Fibroblast of lung (primary cell): Measurements from ENCODE around the gene CD200. TPM values are rescaled to one million over a fixed set of nuclear protein-coding genes. Genes with fewer than 3 reads are reported as not detected.
"Not testable (repeated sequence)": the region's sequence is repeated elsewhere in the genome, so short reads cannot be mapped to it uniquely, and the experiment has no call there.

Experiments used
- DNase-seq, 2 donors: peaks; one replicate each; pipeline versions ENCODE4 v3.0.0 to v3.0.0-alpha.2; 2010; ENCODE audit warnings: low read depth in 2 of 2
- H2AFZ ChIP-seq: 2 replicates; pipeline ENCODE4 v1.5.1; 2012; ENCODE audit warnings: low read length, control low read depth, inconsistent platforms
- H3K27ac ChIP-seq: 2 replicates; pipeline ENCODE4 v1.5.1; 2011; ENCODE audit warnings: low read length, control low read depth; ENCODE audit not compliant: insufficient read depth
- H3K27me3 ChIP-seq: 2 replicates; pipeline ENCODE4 v1.5.1; 2011; ENCODE audit warnings: mild to moderate bottlenecking, low read length; ENCODE audit not compliant: control insufficient read depth, insufficient read depth
- H3K36me3 ChIP-seq: 2 replicates; pipeline ENCODE4 v1.5.1; 2011; ENCODE audit warnings: low read length; ENCODE audit not compliant: control insufficient read depth, insufficient read depth
- H3K4me1 ChIP-seq: 2 replicates; pipeline ENCODE4 v1.5.1; 2011; ENCODE audit warnings: low read length; ENCODE audit not compliant: control insufficient read depth, insufficient read depth; ENCODE audit errors: extremely low read depth
- H3K4me2 ChIP-seq: 2 replicates; pipeline ENCODE4 v1.5.1; 2011; ENCODE audit warnings: low read length, control low read depth; ENCODE audit not compliant: insufficient read depth; ENCODE audit errors: extremely low read depth
- H3K4me3 ChIP-seq, 4 experiments: fragments of 200-600 bp in 1 of 4; sonication (generic) in 1 of 4; replicated peaks in 1 of 4; 2 replicates each; pipeline ENCODE4 v1.5.1; 2011 to 2016; ENCODE audit warnings: low read length in 4 of 4, low read depth in 3 of 4, mild to moderate bottlenecking in 3 of 4, control low read depth in 2 of 4, inconsistent platforms in 1 of 4, mixed read lengths in 1 of 4; ENCODE audit not compliant: insufficient read depth in 1 of 4; ENCODE audit errors: control extremely low read depth in 1 of 4
- H3K79me2 ChIP-seq: 2 replicates; pipeline ENCODE4 v1.5.1; 2012; ENCODE audit warnings: mild to moderate bottlenecking, low read length, inconsistent platforms; ENCODE audit not compliant: control insufficient read depth, insufficient read depth
- H3K9ac ChIP-seq: 2 replicates; pipeline ENCODE4 v1.5.1; 2011; ENCODE audit warnings: mild to moderate bottlenecking, low read length, control low read depth; ENCODE audit not compliant: insufficient read depth
- H3K9me3 ChIP-seq: 2 replicates; pipeline ENCODE4 v1.5.1; 2012; ENCODE audit warnings: low read depth, low read length; ENCODE audit not compliant: control insufficient read depth, insufficient read depth
- H4K20me1 ChIP-seq: 2 replicates; pipeline ENCODE4 v1.5.1; 2011; ENCODE audit warnings: low read length; ENCODE audit not compliant: control insufficient read depth, insufficient read depth; ENCODE audit errors: extremely low read depth
- EZH2 ChIP-seq: IDR thresholded peaks from 2 replicates; pipeline ENCODE4 v1.5.1; 2012; ENCODE audit warnings: low read length, control low read depth, mild to moderate bottlenecking; ENCODE audit errors: missing control alignments
- polyA plus RNA-seq, 2 donors: library from polyadenylated mRNA; depleted of rRNA in 1 of 2; stranded (reverse) in 1 of 2; unstranded in 1 of 2; fragments of >200 nt; gene quantifications; 2 replicates each; pipeline ENCODE4 v1.2.1, GENCODE V29; 2011 to 2012; ENCODE audit warnings: missing spikeins in 1 of 2
- total RNA-seq: library from RNA; depleted of rRNA; stranded (reverse); fragments of >200 nt; gene quantifications from 2 replicates; pipeline ENCODE4 v1.2.1, GENCODE V29; 2014
- TF ChIP-seq, protein P1 (sequence below), 2 donors: IDR thresholded peaks in 1 of 2; conservative IDR thresholded peaks in 1 of 2; 1 replicate in 1 of 2; 2 replicates in 1 of 2; pipeline ENCODE4 v1.5.1; 2011 to 2012; ENCODE audit warnings: low read length in 2 of 2, control low read depth in 1 of 2, inconsistent platforms in 1 of 2, low read depth in 1 of 2, mild to moderate bottlenecking in 1 of 2

Gene CD200
- total and polyA plus RNA-seq, 2 donors (not counting 1 experiment from before 2014, with no cell fraction given), result 0.17 to 0.22 TPM

DNA sequence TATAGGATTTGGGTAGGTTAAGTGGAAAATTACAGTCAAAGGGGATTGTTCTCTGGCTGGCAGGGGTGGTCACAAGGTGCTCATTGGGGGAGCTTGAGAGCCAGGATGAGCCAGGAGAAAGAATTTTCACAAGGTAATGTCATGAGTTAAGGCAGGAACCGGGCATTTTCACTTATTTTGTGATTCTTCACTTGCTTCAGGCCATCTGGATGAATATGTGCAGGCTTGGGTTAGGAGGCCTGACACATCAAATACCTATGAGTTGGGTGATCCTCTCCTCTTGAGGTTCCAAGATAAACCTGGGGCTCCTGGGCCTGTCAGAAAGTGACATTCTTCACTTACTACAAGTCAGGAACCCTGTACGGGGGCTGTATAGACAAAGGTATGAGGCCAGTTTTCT is 68.7 kb downstream of the CD200 start:
- H3K4me3 ChIP-seq, result no peak overlapping the region
- no peaks in the 10 kb centered on the region for H3K36me3 ChIP-seq
- H3K9me3 ChIP-seq, result no peaks in the 10 kb centered on the region
- no peak overlapping the region for H3K4me2 ChIP-seq
- no peaks in the 10 kb centered on the region for H3K4me1 ChIP-seq
- H3K79me2 ChIP-seq, result no peaks in the 10 kb centered on the region
- H3K9ac ChIP-seq, result no peak overlapping the region
- H2AFZ ChIP-seq, result no peak overlapping the region
- H3K27me3 ChIP-seq, result no peaks in the 10 kb centered on the region
- DNase-seq, result no peak
- TF ChIP-seq, protein P1, sequence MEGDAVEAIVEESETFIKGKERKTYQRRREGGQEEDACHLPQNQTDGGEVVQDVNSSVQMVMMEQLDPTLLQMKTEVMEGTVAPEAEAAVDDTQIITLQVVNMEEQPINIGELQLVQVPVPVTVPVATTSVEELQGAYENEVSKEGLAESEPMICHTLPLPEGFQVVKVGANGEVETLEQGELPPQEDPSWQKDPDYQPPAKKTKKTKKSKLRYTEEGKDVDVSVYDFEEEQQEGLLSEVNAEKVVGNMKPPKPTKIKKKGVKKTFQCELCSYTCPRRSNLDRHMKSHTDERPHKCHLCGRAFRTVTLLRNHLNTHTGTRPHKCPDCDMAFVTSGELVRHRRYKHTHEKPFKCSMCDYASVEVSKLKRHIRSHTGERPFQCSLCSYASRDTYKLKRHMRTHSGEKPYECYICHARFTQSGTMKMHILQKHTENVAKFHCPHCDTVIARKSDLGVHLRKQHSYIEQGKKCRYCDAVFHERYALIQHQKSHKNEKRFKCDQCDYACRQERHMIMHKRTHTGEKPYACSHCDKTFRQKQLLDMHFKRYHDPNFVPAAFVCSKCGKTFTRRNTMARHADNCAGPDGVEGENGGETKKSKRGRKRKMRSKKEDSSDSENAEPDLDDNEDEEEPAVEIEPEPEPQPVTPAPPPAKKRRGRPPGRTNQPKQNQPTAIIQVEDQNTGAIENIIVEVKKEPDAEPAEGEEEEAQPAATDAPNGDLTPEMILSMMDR (conservative IDR thresholded peaks at IDR 0.05 in 1 of 2, IDR thresholded peaks at IDR 0.05 in 1 of 2; ENCODE audit: low read depth in 1 of 2, low read length in 2 of 2), result no peak
- no peak for TF ChIP-seq EZH2
- no peak overlapping the region for H3K27ac ChIP-seq
- H4K20me1 ChIP-seq, result no peaks in the 10 kb centered on the region

DNA sequence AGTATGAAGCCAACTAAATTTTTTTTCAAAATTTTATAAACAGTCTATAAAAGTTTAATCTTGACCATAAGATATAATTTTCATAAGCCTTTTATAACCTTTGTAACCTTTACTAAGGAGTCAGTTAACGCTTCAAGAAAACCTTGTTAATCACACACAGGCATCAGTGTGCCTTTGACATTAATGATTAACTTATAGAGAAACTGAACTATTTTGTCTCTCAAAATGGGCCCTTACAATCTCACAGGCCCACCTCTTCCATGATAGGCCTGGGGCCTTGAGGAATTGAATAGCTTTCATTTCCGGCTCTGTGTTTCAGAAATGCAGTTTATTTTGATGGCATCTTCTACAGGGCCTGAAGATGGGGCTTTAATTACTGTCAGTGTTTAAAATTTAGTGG is 70.1 kb downstream of the CD200 start:
- Histone ChIP-seq H3K27ac (no peak overlapping the region), H3K4me3 (no peak overlapping the region), H3K79me2 (no peaks in the 10 kb centered on the region), H3K27me3 (no peaks in the 10 kb centered on the region), H3K9me3 (no peaks in the 10 kb centered on the region), H3K4me2 (no peak overlapping the region), H4K20me1 (no peaks in the 10 kb centered on the region), H3K4me1 (no peaks in the 10 kb centered on the region), H3K9ac (no peak overlapping the region), H3K36me3 (no peaks in the 10 kb centered on the region), H2AFZ (no peak overlapping the region)
- TF ChIP-seq, protein P1 (conservative IDR thresholded peaks at IDR 0.05 in 1 of 2, IDR thresholded peaks at IDR 0.05 in 1 of 2; ENCODE audit: low read depth in 1 of 2, low read length in 2 of 2), result no peak
- TF ChIP-seq EZH2, result no peak
- no peak for DNase-seq

DNA sequence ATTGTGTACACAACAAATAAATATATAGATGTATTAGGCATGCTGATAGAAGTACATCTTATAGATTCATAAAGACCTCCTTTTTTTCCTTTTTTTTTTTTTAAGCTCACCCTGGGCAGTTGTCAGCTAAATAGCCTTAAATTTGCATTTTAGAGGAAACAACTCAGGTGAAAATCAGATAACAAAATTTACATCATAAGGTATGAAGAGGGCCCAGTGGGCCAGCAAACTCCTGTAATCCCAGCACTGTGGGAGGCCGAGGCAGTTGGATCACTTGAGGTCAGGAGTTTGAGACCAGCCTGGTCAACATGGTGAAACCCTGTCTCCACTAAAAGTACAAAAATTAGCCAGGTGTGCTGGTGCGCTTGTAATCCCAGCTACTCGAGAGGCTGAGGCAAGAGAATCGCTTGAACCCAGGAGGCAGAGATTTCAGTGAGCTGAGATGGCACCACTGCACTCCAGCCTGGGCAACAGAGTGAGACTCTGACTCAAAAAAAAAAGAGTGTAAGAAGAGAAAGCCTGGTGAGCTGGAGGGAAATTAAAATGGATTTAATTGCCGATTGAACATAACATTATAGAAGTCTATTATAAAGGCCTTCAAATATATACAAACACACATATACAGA is 72.1 kb downstream of the CD200 start:
- not testable (repeated sequence) for H3K4me2 ChIP-seq, H3K79me2 ChIP-seq, H3K27ac ChIP-seq, DNase-seq, H3K27me3 ChIP-seq, H3K4me1 ChIP-seq, H3K9me3 ChIP-seq, H2AFZ ChIP-seq, H3K9ac ChIP-seq, H3K4me3 ChIP-seq, H3K36me3 ChIP-seq, H4K20me1 ChIP-seq
